ENCODE data around the gene TMEM141. TPM values are rescaled to one million over a fixed set of nuclear protein-coding genes. Genes with fewer than 3 reads are reported as not detected.

Gene TMEM141
- total RNA-seq, 1 donor from 2014 or later, result 29.2 TPM

DNA sequence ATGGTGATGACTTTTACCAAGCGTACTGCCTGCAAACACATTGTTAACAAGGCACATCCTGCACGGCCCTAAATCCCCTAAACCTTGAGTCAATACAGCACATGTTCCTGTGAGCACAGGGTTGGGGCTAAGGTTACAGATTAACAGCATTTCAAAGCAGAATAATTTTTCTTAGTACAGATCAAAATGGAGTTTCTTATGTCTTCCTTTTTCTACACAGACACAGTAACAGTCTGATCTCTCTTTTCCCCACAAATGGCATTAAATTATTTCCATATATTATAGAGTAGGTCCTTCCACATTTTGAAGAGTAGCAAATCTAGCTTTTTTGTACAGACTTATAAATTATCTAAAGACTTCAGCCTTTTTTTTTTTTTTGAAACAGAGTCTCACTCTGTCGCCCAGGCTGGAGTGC lies 1.6 kb upstream of the TMEM141 start:
- no peak overlapping the region for H3K27ac Mint-ChIP-seq (ENCODE audit: unreplicated experiment)
- H3K27me3 Mint-ChIP-seq (ENCODE audit: unreplicated experiment), result peaks cover 7% of the 10 kb centered on the region
- no peak overlapping the region for H3K4me3 Mint-ChIP-seq (ENCODE audit: unreplicated experiment)
- no peaks in the 10 kb centered on the region for H3K9me3 Mint-ChIP-seq (ENCODE audit: unreplicated experiment)
- no peaks in the 10 kb centered on the region for H3K36me3 Mint-ChIP-seq (ENCODE audit: unreplicated experiment)
- DNase-seq (ENCODE audit: extremely low spot score, unreplicated experiment), result no peak
- peaks cover 19% of the 10 kb centered on the region for H3K4me1 Mint-ChIP-seq (ENCODE audit: unreplicated experiment)
- TF ChIP-seq, protein P1, sequence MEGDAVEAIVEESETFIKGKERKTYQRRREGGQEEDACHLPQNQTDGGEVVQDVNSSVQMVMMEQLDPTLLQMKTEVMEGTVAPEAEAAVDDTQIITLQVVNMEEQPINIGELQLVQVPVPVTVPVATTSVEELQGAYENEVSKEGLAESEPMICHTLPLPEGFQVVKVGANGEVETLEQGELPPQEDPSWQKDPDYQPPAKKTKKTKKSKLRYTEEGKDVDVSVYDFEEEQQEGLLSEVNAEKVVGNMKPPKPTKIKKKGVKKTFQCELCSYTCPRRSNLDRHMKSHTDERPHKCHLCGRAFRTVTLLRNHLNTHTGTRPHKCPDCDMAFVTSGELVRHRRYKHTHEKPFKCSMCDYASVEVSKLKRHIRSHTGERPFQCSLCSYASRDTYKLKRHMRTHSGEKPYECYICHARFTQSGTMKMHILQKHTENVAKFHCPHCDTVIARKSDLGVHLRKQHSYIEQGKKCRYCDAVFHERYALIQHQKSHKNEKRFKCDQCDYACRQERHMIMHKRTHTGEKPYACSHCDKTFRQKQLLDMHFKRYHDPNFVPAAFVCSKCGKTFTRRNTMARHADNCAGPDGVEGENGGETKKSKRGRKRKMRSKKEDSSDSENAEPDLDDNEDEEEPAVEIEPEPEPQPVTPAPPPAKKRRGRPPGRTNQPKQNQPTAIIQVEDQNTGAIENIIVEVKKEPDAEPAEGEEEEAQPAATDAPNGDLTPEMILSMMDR (IDR thresholded peaks at IDR 0.05), result no peak

DNA sequence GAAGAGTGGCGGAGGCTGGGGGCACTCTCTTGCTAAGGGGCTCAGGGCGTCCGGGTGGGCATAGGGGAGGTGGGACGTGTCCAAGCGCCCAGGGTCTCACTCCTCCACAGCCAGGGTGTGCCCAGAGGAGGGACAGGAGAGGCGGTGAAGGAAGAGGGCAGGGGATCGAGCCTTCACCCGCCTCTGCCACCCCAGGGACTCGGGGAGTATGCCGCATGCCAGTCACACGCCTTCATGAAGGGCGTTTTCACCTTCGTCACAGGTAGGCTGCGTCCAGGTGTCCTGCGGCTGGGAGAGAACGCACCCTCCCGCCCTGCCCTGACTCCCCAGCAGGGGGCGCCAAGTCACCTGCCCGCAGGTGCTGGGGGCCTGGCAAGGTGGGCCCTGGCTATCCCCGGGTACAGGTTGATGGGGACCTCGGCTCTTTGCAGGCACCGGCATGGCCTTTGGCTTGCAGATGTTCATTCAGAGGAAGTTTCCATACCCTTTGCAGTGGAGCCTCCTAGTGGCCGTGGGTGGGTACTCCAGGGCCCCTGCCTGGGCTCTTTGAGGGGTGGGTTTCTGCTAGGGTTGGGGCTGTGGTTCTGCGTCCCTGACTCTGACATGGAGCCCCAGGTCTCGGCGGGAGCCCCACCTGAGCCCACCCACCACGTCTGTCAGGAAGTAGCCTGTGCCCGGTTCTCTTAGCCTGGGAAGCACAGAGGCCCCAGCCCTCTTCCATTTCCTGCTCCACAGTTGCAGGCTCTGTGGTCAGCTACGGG lies 552 bp downstream of the TMEM141 start:
- Mint-ChIP-seq H3K9me3 (ENCODE audit: unreplicated experiment) (no peaks in the 10 kb centered on the region), H3K36me3 (ENCODE audit: unreplicated experiment) (no peaks in the 10 kb centered on the region), H3K4me3 (ENCODE audit: unreplicated experiment) (peak overlapping the region; percentile 81), H3K27me3 (ENCODE audit: unreplicated experiment) (peaks cover 7% of the 10 kb centered on the region), H3K27ac (ENCODE audit: unreplicated experiment) (peak overlapping the region; percentile 76), H3K4me1 (ENCODE audit: unreplicated experiment) (peaks cover 26% of the 10 kb centered on the region)
- TF ChIP-seq, protein P1 (IDR thresholded peaks at IDR 0.05), result peak; percentile 98
- no peak for DNase-seq (ENCODE audit: extremely low spot score, unreplicated experiment)

DNA sequence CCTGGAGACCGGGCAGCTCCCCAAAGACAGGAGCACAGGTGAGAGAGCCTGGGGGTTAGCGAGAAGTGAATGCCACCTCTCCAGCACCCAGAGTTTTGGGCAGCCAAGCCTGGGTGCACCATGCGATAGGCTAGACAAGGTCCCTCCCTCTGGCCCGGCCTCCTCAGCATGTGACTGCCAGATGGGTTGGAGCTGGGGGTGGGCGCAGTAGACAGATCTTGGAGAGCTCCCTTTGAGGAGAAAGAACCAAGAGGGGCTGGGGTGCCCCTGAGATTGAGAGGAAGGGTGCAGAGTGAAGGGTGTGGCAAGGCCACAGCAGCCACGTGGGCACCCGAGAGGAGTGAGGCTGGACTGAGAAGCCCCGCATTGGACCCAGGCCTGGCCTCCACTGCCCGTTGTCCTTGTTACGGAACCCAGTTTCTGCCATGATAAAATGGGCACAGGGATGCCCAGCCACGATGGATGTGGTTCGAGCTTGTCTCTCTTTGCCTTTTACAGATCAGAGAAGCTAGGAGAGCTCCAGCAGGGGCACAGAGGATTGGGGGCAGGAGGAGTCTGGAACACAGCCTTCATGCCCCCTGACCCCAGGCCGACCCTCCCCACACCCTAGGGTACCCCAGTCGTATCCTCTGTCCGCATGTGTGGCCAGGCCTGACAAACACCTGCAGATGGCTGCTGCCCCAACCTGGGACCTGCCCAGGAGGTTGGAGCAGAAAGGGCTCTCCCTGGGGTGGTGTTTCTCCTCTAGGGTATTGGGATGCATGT lies 1.4 kb downstream of the TMEM141 start:
- no peak overlapping the region for H3K27ac Mint-ChIP-seq (ENCODE audit: unreplicated experiment)
- no peak for DNase-seq (ENCODE audit: extremely low spot score, unreplicated experiment)
- H3K36me3 Mint-ChIP-seq (ENCODE audit: unreplicated experiment), result no peaks in the 10 kb centered on the region
- H3K9me3 Mint-ChIP-seq (ENCODE audit: unreplicated experiment), result no peaks in the 10 kb centered on the region
- H3K4me3 Mint-ChIP-seq (ENCODE audit: unreplicated experiment), result peak overlapping the region; percentile 81
- TF ChIP-seq, protein P1 (IDR thresholded peaks at IDR 0.05), result no peak
- peaks cover 6% of the 10 kb centered on the region for H3K27me3 Mint-ChIP-seq (ENCODE audit: unreplicated experiment)
- H3K4me1 Mint-ChIP-seq (ENCODE audit: unreplicated experiment), result peaks cover 31% of the 10 kb centered on the region

DNA sequence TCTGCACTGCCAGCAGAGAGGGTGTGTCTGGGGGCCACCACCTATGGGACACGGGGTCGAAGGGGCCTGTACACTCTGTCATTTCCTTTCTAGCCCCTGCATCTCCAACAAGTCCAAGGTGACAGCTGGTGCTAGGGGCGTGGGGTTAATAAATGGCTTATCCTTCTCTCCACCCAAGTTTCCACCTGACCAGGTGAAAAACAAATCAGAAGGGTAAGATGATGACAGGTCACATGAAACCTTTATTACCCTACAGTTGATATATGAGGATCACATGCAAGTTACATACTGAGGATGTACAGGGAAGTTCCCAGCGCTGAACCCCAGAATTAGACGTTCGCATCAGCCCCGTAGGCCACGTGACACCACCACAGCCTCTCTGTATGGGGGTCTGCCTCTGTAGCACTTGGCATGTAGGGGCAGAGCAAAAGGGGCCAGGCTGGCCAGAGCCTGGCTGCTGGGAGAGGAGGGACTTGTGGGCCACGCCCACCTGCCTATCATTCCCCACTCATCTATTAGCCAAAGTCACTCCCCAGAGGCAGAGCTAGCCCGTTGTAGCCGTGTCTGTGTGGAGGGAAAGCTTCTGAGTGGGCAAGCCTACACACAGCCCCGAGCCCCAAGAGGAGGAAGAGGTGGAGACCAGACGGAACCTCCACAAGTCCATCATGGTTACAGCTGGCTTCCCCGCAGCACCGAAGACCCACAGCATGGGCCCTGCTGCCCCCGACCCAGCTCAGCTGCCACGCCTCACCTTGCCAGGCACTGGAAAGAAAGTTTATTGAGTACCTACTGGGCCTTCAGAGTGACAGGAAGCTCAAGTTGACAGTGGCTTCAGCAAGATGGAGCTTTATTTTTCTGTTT lies 2.2 kb downstream of the TMEM141 start:
- no peaks in the 10 kb centered on the region for H3K9me3 Mint-ChIP-seq (ENCODE audit: unreplicated experiment)
- no peak overlapping the region for H3K27ac Mint-ChIP-seq (ENCODE audit: unreplicated experiment)
- peak overlapping the region; percentile 18 for H3K4me3 Mint-ChIP-seq (ENCODE audit: unreplicated experiment)
- peaks cover 6% of the 10 kb centered on the region for H3K27me3 Mint-ChIP-seq (ENCODE audit: unreplicated experiment)
- H3K36me3 Mint-ChIP-seq (ENCODE audit: unreplicated experiment), result no peaks in the 10 kb centered on the region
- DNase-seq (ENCODE audit: extremely low spot score, unreplicated experiment), result no peak
- peaks cover 25% of the 10 kb centered on the region for H3K4me1 Mint-ChIP-seq (ENCODE audit: unreplicated experiment)
- TF ChIP-seq, protein P1 (IDR thresholded peaks at IDR 0.05), result no peak

Data from osteocyte (in vitro differentiated cells).